Measurements from ENCODE around the gene SF3B1. TPM values are rescaled to one million over a fixed set of nuclear protein-coding genes. Genes with fewer than 3 reads are reported as not detected.

The SF3B1 gene
- polyA plus RNA-seq, 3 donors: 105 to 494 (median 152) TPM

DNA sequence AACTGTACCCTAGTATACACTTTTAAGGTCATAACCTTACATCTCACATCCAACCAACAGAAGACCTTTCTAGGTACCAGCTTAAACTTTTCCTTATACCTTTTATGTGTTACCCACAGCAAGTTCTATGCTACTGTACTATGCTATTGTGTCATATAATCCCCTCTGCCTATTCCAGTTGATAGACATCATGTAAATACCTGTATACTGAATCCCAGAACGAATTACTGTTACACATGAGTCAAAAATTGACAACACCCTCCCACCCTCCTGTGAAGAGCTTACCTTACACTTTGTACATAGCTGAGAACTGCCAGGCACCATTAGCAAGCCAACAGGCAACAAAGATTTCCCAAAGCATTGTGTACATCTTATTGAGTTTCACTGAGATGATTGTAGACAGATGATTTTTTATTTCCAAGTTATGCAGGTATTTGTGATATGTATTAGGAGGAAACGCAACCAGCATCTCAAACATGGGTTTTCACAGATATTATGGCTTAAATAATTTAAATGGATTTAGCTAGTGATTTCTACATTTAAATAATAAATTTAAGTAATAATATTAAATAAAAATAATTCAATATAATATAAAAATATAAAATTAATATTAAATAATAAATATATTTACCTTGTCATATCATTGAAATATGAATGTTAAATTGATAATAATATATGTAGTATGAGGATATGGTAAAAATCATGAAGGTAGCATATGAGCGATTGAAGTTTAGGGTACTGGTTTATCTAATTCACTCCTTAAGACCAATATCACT lies 81.2 kb downstream of the SF3B1 start:
- Mint-ChIP-seq H3K36me3 (no peaks in the 10 kb centered on the region), H3K4me3 (no peak overlapping the region), H3K27ac (no peak overlapping the region), H3K27me3 (ENCODE audit: low read depth in 3 of 3) (peaks cover 0 to 9% (median 3%) of the 10 kb centered on the region in 3 donors), H3K4me1 (peaks cover 10% of the 10 kb centered on the region), H3K9me3 (peaks cover 0 to 3% (median 0%) of the 10 kb centered on the region in 7 donors)
- Histone ChIP-seq H3K27me3 (ENCODE audit: control insufficient read depth in 2 of 2, insufficient read depth in 2 of 2, low read length in 2 of 2) (no peaks in the 10 kb centered on the region), H3K79me2 (ENCODE audit: insufficient read depth, low read length) (no peaks in the 10 kb centered on the region), H3K4me1 (ENCODE audit: control insufficient read depth in 1 of 2, insufficient read depth in 2 of 2, low read length in 2 of 2) (no peaks in the 10 kb centered on the region), H3K36me3 (replicated peaks in 1 of 2; ENCODE audit: control insufficient read depth in 1 of 2, insufficient read depth in 2 of 2, low read length in 2 of 2) (no peaks in the 10 kb centered on the region), H3K4me3 (replicated peaks in 1 of 3; ENCODE audit: low read depth in 2 of 3, low read length in 3 of 3) (no peak overlapping the region), H4K20me1 (ENCODE audit: insufficient read depth, low read length) (no peaks in the 10 kb centered on the region), H2AFZ (ENCODE audit: insufficient read depth, low read depth, low read length, poor library complexity, severe bottlenecking) (no peak overlapping the region), H3K9ac (ENCODE audit: insufficient read depth, low read length, poor library complexity, severe bottlenecking) (no peak overlapping the region), H3K4me2 (replicated peaks; ENCODE audit: extremely low read depth, low read length, poor library complexity, severe bottlenecking) (no peak overlapping the region), H3K9me3 (replicated peaks in 1 of 2; ENCODE audit: control insufficient read depth in 1 of 2, insufficient read depth in 1 of 2, low read length in 2 of 2) (no peaks in the 10 kb centered on the region), H3K27ac (ENCODE audit: low read depth in 1 of 2, low read length in 2 of 2) (no peak overlapping the region)
- WGBS (ENCODE audit: insufficient coverage): 100% methylated on average over 1 of the region's 3 CpGs
- TF ChIP-seq, protein P1, sequence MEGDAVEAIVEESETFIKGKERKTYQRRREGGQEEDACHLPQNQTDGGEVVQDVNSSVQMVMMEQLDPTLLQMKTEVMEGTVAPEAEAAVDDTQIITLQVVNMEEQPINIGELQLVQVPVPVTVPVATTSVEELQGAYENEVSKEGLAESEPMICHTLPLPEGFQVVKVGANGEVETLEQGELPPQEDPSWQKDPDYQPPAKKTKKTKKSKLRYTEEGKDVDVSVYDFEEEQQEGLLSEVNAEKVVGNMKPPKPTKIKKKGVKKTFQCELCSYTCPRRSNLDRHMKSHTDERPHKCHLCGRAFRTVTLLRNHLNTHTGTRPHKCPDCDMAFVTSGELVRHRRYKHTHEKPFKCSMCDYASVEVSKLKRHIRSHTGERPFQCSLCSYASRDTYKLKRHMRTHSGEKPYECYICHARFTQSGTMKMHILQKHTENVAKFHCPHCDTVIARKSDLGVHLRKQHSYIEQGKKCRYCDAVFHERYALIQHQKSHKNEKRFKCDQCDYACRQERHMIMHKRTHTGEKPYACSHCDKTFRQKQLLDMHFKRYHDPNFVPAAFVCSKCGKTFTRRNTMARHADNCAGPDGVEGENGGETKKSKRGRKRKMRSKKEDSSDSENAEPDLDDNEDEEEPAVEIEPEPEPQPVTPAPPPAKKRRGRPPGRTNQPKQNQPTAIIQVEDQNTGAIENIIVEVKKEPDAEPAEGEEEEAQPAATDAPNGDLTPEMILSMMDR (IDR thresholded peaks at IDR 0.05): no peak
- intact Hi-C loops (cut with micrococcal nuclease): no loop called here
- DNase-seq: no peak

DNA sequence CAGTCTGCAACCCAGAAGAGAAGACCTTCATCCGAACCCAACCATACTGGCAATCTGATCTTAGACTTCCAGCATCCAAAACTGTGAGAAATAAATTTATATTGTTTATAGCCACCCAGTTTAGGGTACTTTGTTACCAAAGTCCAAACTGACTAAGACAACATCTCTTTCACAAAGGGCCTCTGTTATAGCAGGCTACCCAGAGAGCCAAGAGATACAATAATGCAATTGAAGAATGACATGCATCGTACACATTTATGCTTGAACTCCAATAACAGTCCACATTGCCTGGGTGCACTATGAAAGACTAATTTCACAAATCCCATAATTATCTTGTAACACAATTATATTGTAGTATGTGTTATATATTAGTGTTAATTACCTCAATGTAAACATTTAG lies 85.1 kb downstream of the SF3B1 start:
- intact Hi-C loops (cut with micrococcal nuclease): no loop called here
- Histone ChIP-seq H3K4me2 (replicated peaks; ENCODE audit: extremely low read depth, low read length, poor library complexity, severe bottlenecking) (no peak overlapping the region), H3K79me2 (ENCODE audit: insufficient read depth, low read length) (no peaks in the 10 kb centered on the region), H2AFZ (ENCODE audit: insufficient read depth, low read depth, low read length, poor library complexity, severe bottlenecking) (no peak overlapping the region), H3K4me3 (replicated peaks in 1 of 3; ENCODE audit: low read depth in 2 of 3, low read length in 3 of 3) (no peak overlapping the region), H3K9me3 (replicated peaks in 1 of 2; ENCODE audit: control insufficient read depth in 1 of 2, insufficient read depth in 1 of 2, low read length in 2 of 2) (no peaks in the 10 kb centered on the region), H3K4me1 (ENCODE audit: control insufficient read depth in 1 of 2, insufficient read depth in 2 of 2, low read length in 2 of 2) (no peaks in the 10 kb centered on the region), H3K36me3 (replicated peaks in 1 of 2; ENCODE audit: control insufficient read depth in 1 of 2, insufficient read depth in 2 of 2, low read length in 2 of 2) (no peaks in the 10 kb centered on the region), H3K27ac (ENCODE audit: low read depth in 1 of 2, low read length in 2 of 2) (no peak overlapping the region), H4K20me1 (ENCODE audit: insufficient read depth, low read length) (no peaks in the 10 kb centered on the region), H3K9ac (ENCODE audit: insufficient read depth, low read length, poor library complexity, severe bottlenecking) (no peak overlapping the region), H3K27me3 (ENCODE audit: control insufficient read depth in 2 of 2, insufficient read depth in 2 of 2, low read length in 2 of 2) (no peaks in the 10 kb centered on the region)
- no peak overlapping the region for H3K27ac Mint-ChIP-seq
- peaks cover 0 to 7% (median 1%) of the 10 kb centered on the region in 3 donors for H3K27me3 Mint-ChIP-seq (ENCODE audit: low read depth in 3 of 3)
- H3K36me3 Mint-ChIP-seq: no peaks in the 10 kb centered on the region
- peaks cover 7% of the 10 kb centered on the region for H3K4me1 Mint-ChIP-seq
- TF ChIP-seq, protein P1 (IDR thresholded peaks at IDR 0.05): no peak
- WGBS (ENCODE audit: insufficient coverage): no CpG with 5 or more reads among the region's 2 CpGs
- no peak for DNase-seq
- peaks cover 0 to 3% (median 0%) of the 10 kb centered on the region in 7 donors for H3K9me3 Mint-ChIP-seq
- H3K4me3 Mint-ChIP-seq: no peak overlapping the region

All from CD14-positive monocyte (primary cell).